GM21737 (cell line): Measurements from ENCODE around the gene ANO2.

Experiments
- ATAC-seq: cut with Tn5 transposase; IDR thresholded peaks from one replicate; pipeline ENCODE4 v1.9.1; 2021; ENCODE audit warnings: mild to moderate bottlenecking, moderate library complexity; ENCODE audit not compliant: unreplicated experiment

Gene ANO2

GRCh38 chr12:5945071-5946008 lies at the start of gene ANO2:
ANO2 (minus strand) TSS chr12:5945259; CDS start chr12:5945217, 42 bp downstream.
- ATAC-seq, result no peak

- ATAC-seq, result no peak
Measured at GRCh38 chr12:5989621-5990020, 44.6 kb upstream of the ANO2 start.

- peak; percentile 54 for ATAC-seq
Measured at GRCh38 chr12:5988659-5989116, 43.6 kb upstream of the ANO2 start.

GRCh38 chr12:5988088-5988487 lies 43.0 kb upstream of the ANO2 start:
- ATAC-seq, result no peak

- no peak for ATAC-seq
Measured at GRCh38 chr12:5987573-5987972, 42.5 kb upstream of the ANO2 start.

- no peak for ATAC-seq
Measured at GRCh38 chr12:5985471-5985870, 40.4 kb upstream of the ANO2 start.

- no peak for ATAC-seq
Measured at GRCh38 chr12:5984873-5985272, 39.8 kb upstream of the ANO2 start.

- no peak for ATAC-seq
Measured at GRCh38 chr12:5982106-5982505, 37.0 kb upstream of the ANO2 start.

GRCh38 chr12:5977556-5977955 lies 32.5 kb upstream of the ANO2 start:
- ATAC-seq, result no peak

- no peak for ATAC-seq
Measured at GRCh38 chr12:5976711-5977110, 31.7 kb upstream of the ANO2 start.

GRCh38 chr12:5976196-5976595 lies 31.1 kb upstream of the ANO2 start:
- no peak for ATAC-seq

GRCh38 chr12:5973461-5974115 lies 28.5 kb upstream of the ANO2 start:
- ATAC-seq, result no peak

- no peak for ATAC-seq
Measured at GRCh38 chr12:5972387-5972786, 27.3 kb upstream of the ANO2 start.

GRCh38 chr12:5971194-5971850 lies 26.3 kb upstream of the ANO2 start:
- no peak for ATAC-seq

- ATAC-seq, result no peak
Measured at GRCh38 chr12:5969974-5970690, 25.1 kb upstream of the ANO2 start.

- no peak for ATAC-seq
Measured at GRCh38 chr12:5969156-5969973, 24.3 kb upstream of the ANO2 start.

- no peak for ATAC-seq
Measured at GRCh38 chr12:5967645-5968415, 22.8 kb upstream of the ANO2 start.

- no peak for ATAC-seq
Measured at GRCh38 chr12:5966486-5967095, 21.5 kb upstream of the ANO2 start.

GRCh38 chr12:5965950-5966383 lies 20.9 kb upstream of the ANO2 start:
- no peak for ATAC-seq
